Measurements from ENCODE around the gene CETN3. TPM values are rescaled to one million over a fixed set of nuclear protein-coding genes. Genes with fewer than 3 reads are reported as not detected.

CETN3 gene
- polyA plus RNA-seq, 1 donor from 2014 or later: 116 TPM

- no peaks in the 10 kb centered on the region for H3K27me3 ChIP-seq (ENCODE audit: insufficient read depth, low read depth, low read length)
- H4K20me1 ChIP-seq (ENCODE audit: insufficient read depth): no peaks in the 10 kb centered on the region
- H3K9me3 ChIP-seq (ENCODE audit: low read length): no peaks in the 10 kb centered on the region
- no peaks in the 10 kb centered on the region for H3K9me2 ChIP-seq (ENCODE audit: insufficient read depth, low read length)
- H3K4me3 ChIP-seq (ENCODE audit: low read length): peak overlapping the region; percentile 35
- no peak overlapping the region for H2AFZ ChIP-seq (ENCODE audit: low read depth, low read length)
- peak overlapping the region; percentile 20 for H3K4me2 ChIP-seq (ENCODE audit: low read length)
- no peaks in the 10 kb centered on the region for H3K36me3 ChIP-seq (ENCODE audit: insufficient read depth, low read length)
- peak overlapping the region; percentile 36 for H3K27ac ChIP-seq (ENCODE audit: low read length)
- no peaks in the 10 kb centered on the region for H3K79me2 ChIP-seq (replicated peaks; ENCODE audit: insufficient read depth, low read length)
- no peaks in the 10 kb centered on the region for H3F3A ChIP-seq (ENCODE audit: insufficient read depth, low read length, poor library complexity, severe bottlenecking)
- no peak overlapping the region for H3K9ac ChIP-seq (ENCODE audit: low read length)
- TF ChIP-seq EP300 (conservative IDR thresholded peaks at IDR 0.05; ENCODE audit: poor library complexity, severe bottlenecking): no peak
- TF ChIP-seq POLR2AphosphoS5 (IDR thresholded peaks at IDR 0.05): peak; percentile 26
Observed at GRCh38 chr5:90366948-90367347, 42.6 kb downstream of the CETN3 start.

- Histone ChIP-seq H3K27ac (ENCODE audit: low read length) (no peak overlapping the region), H3K36me3 (ENCODE audit: insufficient read depth, low read length) (no peaks in the 10 kb centered on the region), H3K4me3 (ENCODE audit: low read length) (no peak overlapping the region), H4K20me1 (ENCODE audit: insufficient read depth) (no peaks in the 10 kb centered on the region), H3K9me3 (ENCODE audit: low read length) (no peaks in the 10 kb centered on the region), H3K9ac (ENCODE audit: low read length) (no peak overlapping the region), H3K79me2 (replicated peaks; ENCODE audit: insufficient read depth, low read length) (no peaks in the 10 kb centered on the region), H3K9me2 (ENCODE audit: insufficient read depth, low read length) (no peaks in the 10 kb centered on the region), H3K27me3 (ENCODE audit: insufficient read depth, low read depth, low read length) (no peaks in the 10 kb centered on the region), H3K4me2 (ENCODE audit: low read length) (no peak overlapping the region), H2AFZ (ENCODE audit: low read depth, low read length) (no peak overlapping the region), H3F3A (ENCODE audit: insufficient read depth, low read length, poor library complexity, severe bottlenecking) (no peaks in the 10 kb centered on the region)
- TF ChIP-seq REST (IDR thresholded peaks at IDR 0.05; ENCODE audit: borderline replicate concordance): no peak
- TF ChIP-seq EP300 (conservative IDR thresholded peaks at IDR 0.05; ENCODE audit: poor library complexity, severe bottlenecking): no peak
- TF ChIP-seq CTCF (IDR thresholded peaks at IDR 0.05; ENCODE audit: poor library complexity, severe bottlenecking): no peak
- no peak for TF ChIP-seq EZH2 (IDR thresholded peaks at IDR 0.05; ENCODE audit: borderline replicate concordance, insufficient read depth, low read length, poor library complexity, severe bottlenecking)
- TF ChIP-seq RAD21 (conservative IDR thresholded peaks at IDR 0.05): no peak
- no peak for TF ChIP-seq TAF1 (IDR thresholded peaks at IDR 0.05; ENCODE audit: low read depth)
- TF ChIP-seq MXI1 (conservative IDR thresholded peaks at IDR 0.05; ENCODE audit: poor library complexity, severe bottlenecking): no peak
- no peak for TF ChIP-seq POLR2AphosphoS5 (IDR thresholded peaks at IDR 0.05)
- no peak for TF ChIP-seq SMC3 (conservative IDR thresholded peaks at IDR 0.05; ENCODE audit: poor library complexity)
Observed at GRCh38 chr5:90365328-90365727, 44.2 kb downstream of the CETN3 start.

Data from neural cell (in vitro differentiated cells).